Measurements from ENCODE around the gene LMLN. TPM values are rescaled to one million over a fixed set of nuclear protein-coding genes. Genes with fewer than 3 reads are reported as not detected.
A peak's percentile ranks its signal among the peaks of the same experiment; 100 is the strongest.

Gene LMLN
- total and polyA plus RNA-seq, 2 of the 13 experiments (the other 11 are each of a cell fraction or from before 2014, with no cell fraction given): 1.2 to 1.8 TPM

DNA sequence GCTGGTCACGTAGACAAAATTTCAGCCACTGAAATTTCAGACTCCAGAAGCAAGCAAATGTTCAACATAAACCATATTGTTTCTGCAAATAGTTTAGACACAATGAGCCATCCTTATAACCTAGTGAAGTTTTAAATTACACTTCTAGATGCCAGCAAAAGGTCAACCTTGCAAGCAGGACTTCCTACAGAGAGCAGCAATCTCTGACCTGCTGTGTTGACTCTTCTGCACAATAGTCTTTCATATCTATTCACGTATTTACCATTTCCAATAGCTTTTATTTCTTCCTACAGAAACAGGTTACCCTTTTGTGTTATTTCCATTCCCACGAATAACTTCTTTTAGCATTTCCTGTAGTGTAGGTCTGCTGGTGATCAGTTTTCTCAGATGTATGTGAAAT, 10.6 kb downstream of the LMLN start (continued):
- TF ChIP-seq FOXA1 (IDR thresholded peaks at IDR 0.05) (no peak), FOXA1 (CRISPR knock-in tag; IDR thresholded peaks at IDR 0.05) (peak; percentile 62), HOXD1 (CRISPR knock-in tag; IDR thresholded peaks at IDR 0.05) (no peak), ZNF256 (CRISPR knock-in tag; conservative IDR thresholded peaks at IDR 0.05) (0 out of 2 replicates have a peak, but pooled peaks have one; percentile 19)
- TF ChIP-seq, protein P1, sequence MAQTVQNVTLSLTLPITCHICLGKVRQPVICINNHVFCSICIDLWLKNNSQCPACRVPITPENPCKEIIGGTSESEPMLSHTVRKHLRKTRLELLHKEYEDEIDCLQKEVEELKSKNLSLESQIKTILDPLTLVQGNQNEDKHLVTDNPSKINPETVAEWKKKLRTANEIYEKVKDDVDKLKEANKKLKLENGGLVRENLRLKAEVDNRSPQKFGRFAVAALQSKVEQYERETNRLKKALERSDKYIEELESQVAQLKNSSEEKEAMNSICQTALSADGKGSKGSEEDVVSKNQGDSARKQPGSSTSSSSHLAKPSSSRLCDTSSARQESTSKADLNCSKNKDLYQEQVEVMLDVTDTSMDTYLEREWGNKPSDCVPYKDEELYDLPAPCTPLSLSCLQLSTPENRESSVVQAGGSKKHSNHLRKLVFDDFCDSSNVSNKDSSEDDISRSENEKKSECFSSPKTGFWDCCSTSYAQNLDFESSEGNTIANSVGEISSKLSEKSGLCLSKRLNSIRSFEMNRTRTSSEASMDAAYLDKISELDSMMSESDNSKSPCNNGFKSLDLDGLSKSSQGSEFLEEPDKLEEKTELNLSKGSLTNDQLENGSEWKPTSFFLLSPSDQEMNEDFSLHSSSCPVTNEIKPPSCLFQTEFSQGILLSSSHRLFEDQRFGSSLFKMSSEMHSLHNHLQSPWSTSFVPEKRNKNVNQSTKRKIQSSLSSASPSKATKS (CRISPR knock-in tag; IDR thresholded peaks at IDR 0.05): no peak
- TF ChIP-seq, protein P2, sequence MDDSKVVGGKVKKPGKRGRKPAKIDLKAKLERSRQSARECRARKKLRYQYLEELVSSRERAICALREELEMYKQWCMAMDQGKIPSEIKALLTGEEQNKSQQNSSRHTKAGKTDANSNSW (CRISPR knock-in tag; IDR thresholded peaks at IDR 0.05; ENCODE audit: borderline replicate concordance): no peak

DNA sequence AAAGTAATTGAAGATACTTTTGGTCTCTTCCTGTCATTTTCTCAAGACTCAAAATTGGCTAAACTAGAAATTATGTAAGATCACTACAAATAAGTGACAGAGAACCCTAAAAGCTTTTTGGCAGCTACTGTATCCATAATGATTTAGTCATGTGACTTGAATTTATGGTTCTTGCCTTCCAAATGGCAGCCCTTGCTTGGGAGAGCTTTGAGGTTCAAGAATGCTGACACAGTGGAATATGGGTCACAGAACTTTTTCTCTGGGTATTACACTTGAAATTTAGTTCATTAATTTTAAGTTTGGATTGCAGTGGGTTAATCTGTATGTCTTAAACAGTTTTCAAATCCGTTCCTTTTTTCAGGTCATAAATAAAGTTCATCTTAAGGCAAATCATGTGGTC, 14.0 kb downstream of the LMLN start:
- Histone ChIP-seq H3K9me3 (ENCODE audit: low read length) (no peaks in the 10 kb centered on the region), H3K9ac (ENCODE audit: insufficient read depth, low read depth, low read length) (no peak overlapping the region), H3K27me3 (ENCODE audit: control insufficient read depth in 1 of 2, insufficient read depth in 2 of 2, low read length in 2 of 2) (no peaks in the 10 kb centered on the region), H4K20me1 (ENCODE audit: insufficient read depth, low read length) (no peaks in the 10 kb centered on the region), H3K4me2 (ENCODE audit: low read depth, low read length) (no peak overlapping the region), H2AFZ (ENCODE audit: low read length) (no peak overlapping the region), H3K27ac (ENCODE audit: extremely low read length, insufficient read depth, low read length) (no peak overlapping the region), H3K36me3 (replicated peaks in 1 of 2; ENCODE audit: control insufficient read depth in 1 of 2, insufficient read depth in 2 of 2, low read length in 2 of 2) (no peaks in the 10 kb centered on the region), H3K79me2 (ENCODE audit: insufficient read depth, low read length) (no peaks in the 10 kb centered on the region), H3K4me1 (ENCODE audit: insufficient read depth, low read length) (peaks cover 21% of the 10 kb centered on the region), H3K4me3 (replicated peaks in 1 of 3; ENCODE audit: insufficient read depth in 1 of 3, low read depth in 2 of 3, low read length in 3 of 3) (no peak overlapping the region)
- no TSS peak for BruUV-seq (replicated peaks)
- intact Hi-C loops (cut with micrococcal nuclease; ENCODE audit: unreplicated experiment) (no loop called here), in situ Hi-C loops (cut with HindIII; ENCODE audit: extremely low pct_ligation_motif_present, low pct_unique_long_range_greater_than_20kb) (no loop called here)
- TF ChIP-seq PTBP1 (IDR thresholded peaks at IDR 0.05; ENCODE audit: low read depth, low read length, poor library complexity, severe bottlenecking) (no peak), MAFF (IDR thresholded peaks at IDR 0.05; ENCODE audit: low read depth, low read length) (peak; percentile 61), CC2D1A (CRISPR knock-in tag; IDR thresholded peaks at IDR 0.05) (no peak), MAFK (conservative IDR thresholded peaks at IDR 0.05 in 1 of 2, IDR thresholded peaks at IDR 0.05 in 1 of 2; ENCODE audit: low read length in 2 of 2) (peak; percentile 69 to 79)
- FAIRE-seq (no peak), ATAC-seq (no peak), DNase-seq (ENCODE audit: low spot score) (no peak)
- ChIA-PET CTCF (ENCODE audit: low intra/inter-chr PET ratio, low total read pairs) (no interaction called here), POLR2A (no interaction called here)
- WGBS (ENCODE audit: low lambda C conversion rate): 71% methylated on average over 1 of the region's 1 CpG

All from HepG2 (cell line).